Measurements from ENCODE around the gene PLAA.

GRCh38 chr9:26954050-26954508, 7.0 kb upstream of the PLAA start:
- TF ChIP-seq POLR2AphosphoS5 (IDR thresholded peaks at IDR 0.05) (no peak), CTCF (IDR thresholded peaks at IDR 0.05) (no peak), POLR2A (IDR thresholded peaks at IDR 0.05; ENCODE audit: low read depth) (no peak)

Data from esophagus muscularis mucosa (tissue), 3 donors.